Mesenchymal stem cell (in vitro differentiated cells and primary cell): ENCODE results near the gene COL8A1. TPM values are rescaled to one million over a fixed set of nuclear protein-coding genes. Genes with fewer than 3 reads are reported as not detected.
A peak's percentile ranks its signal among the peaks of the same experiment; 100 is the strongest.
"Not testable (repeated sequence)": the region's sequence is repeated elsewhere in the genome, so short reads cannot be mapped to it uniquely, and the experiment has no call there.

Experiments used
- DNase-seq: peaks from one replicate; pipeline ENCODE4 v3.0.0-alpha.2; 2013
- H2AFZ ChIP-seq: one replicate; pipeline ENCODE4 v1.6.1; 2013; ENCODE audit warnings: low read depth, mild to moderate bottlenecking, control low read depth, inconsistent platforms, low read length, moderate library complexity
- H2AK5ac ChIP-seq: 2 replicates; pipeline ENCODE4 v1.6.1; 2013; ENCODE audit warnings: low read length, moderate library complexity, mild to moderate bottlenecking, inconsistent platforms; ENCODE audit not compliant: severe bottlenecking
- H2BK120ac ChIP-seq: one replicate; pipeline ENCODE4 v1.6.1; 2013; ENCODE audit warnings: low read depth, mild to moderate bottlenecking, inconsistent platforms, low read length, moderate library complexity
- H2BK12ac ChIP-seq, 2 experiments: one replicate each; pipeline ENCODE4 v1.6.1; 2013; ENCODE audit warnings: inconsistent platforms in 2 of 2, low read length in 2 of 2, mild to moderate bottlenecking in 2 of 2, moderate library complexity in 2 of 2, control low read depth in 1 of 2
- H2BK15ac ChIP-seq: one replicate; pipeline ENCODE4 v1.6.1; 2013; ENCODE audit warnings: mild to moderate bottlenecking, low read depth, inconsistent platforms; ENCODE audit not compliant: poor library complexity, severe bottlenecking
- H2BK5ac ChIP-seq: 2 replicates; pipeline ENCODE4 v1.6.1; 2013; ENCODE audit warnings: low read depth, mild to moderate bottlenecking, low read length, control low read depth, inconsistent platforms; ENCODE audit not compliant: poor library complexity, severe bottlenecking
- H3K14ac ChIP-seq, 2 experiments: one replicate each; pipeline ENCODE4 v1.6.1; 2013; ENCODE audit warnings: inconsistent platforms in 2 of 2, low read length in 2 of 2, control low read depth in 1 of 2, mild to moderate bottlenecking in 1 of 2, moderate library complexity in 1 of 2
- H3K18ac ChIP-seq, 2 experiments: one replicate each; pipeline ENCODE4 v1.6.1; 2013; ENCODE audit warnings: inconsistent platforms in 2 of 2, low read length in 2 of 2, control low read depth in 1 of 2, low read depth in 1 of 2, mild to moderate bottlenecking in 1 of 2
- H3K23ac ChIP-seq, 2 experiments: one replicate each; pipeline ENCODE4 v1.6.1; 2013; ENCODE audit warnings: inconsistent platforms in 2 of 2, low read length in 2 of 2, mild to moderate bottlenecking in 2 of 2, moderate library complexity in 2 of 2, control low read depth in 1 of 2
- H3K27ac ChIP-seq: 2 replicates; pipeline ENCODE4 v1.5.1; 2013; ENCODE audit warnings: mild to moderate bottlenecking, moderate library complexity, low read length, control low read depth, inconsistent platforms; ENCODE audit not compliant: poor library complexity, severe bottlenecking
- H3K27me3 ChIP-seq, 2 experiments: 2 replicates each; pipeline versions ENCODE4 v1.6.1 to v1.7.0; 2013; ENCODE audit warnings: low read length in 2 of 2, mild to moderate bottlenecking in 2 of 2, moderate library complexity in 2 of 2, control low read depth in 1 of 2, inconsistent platforms in 1 of 2; ENCODE audit not compliant: control insufficient read depth in 1 of 2, insufficient read depth in 1 of 2
- H3K36me3 ChIP-seq, 2 experiments: 2 replicates each; pipeline versions ENCODE4 v1.6.1 to v1.7.0; 2013; ENCODE audit warnings: low read length in 2 of 2, control low read depth in 1 of 2, inconsistent platforms in 1 of 2, low read depth in 1 of 2, mild to moderate bottlenecking in 1 of 2; ENCODE audit not compliant: insufficient read depth in 2 of 2, control insufficient read depth in 1 of 2
- H3K4ac ChIP-seq, 2 experiments: one replicate each; pipeline ENCODE4 v1.6.1; 2013; ENCODE audit warnings: inconsistent platforms in 2 of 2, low read length in 2 of 2, mild to moderate bottlenecking in 2 of 2, moderate library complexity in 2 of 2, control low read depth in 1 of 2, low read depth in 1 of 2
- H3K4me1 ChIP-seq: 2 replicates; pipeline ENCODE4 v1.6.1; 2013; ENCODE audit warnings: low read depth, low read length, control low read depth; ENCODE audit not compliant: control insufficient read depth, insufficient read depth
- H3K4me2 ChIP-seq: 2 replicates; pipeline ENCODE4 v1.6.1; 2013; ENCODE audit warnings: low read length, mild to moderate bottlenecking, inconsistent platforms; ENCODE audit not compliant: poor library complexity, severe bottlenecking
- H3K4me3 ChIP-seq, 2 experiments: 2 replicates each; pipeline versions ENCODE4 v1.5.1 to v1.7.0; 2013; ENCODE audit warnings: low read length in 2 of 2, mild to moderate bottlenecking in 2 of 2, control low read depth in 1 of 2, low read depth in 1 of 2; ENCODE audit not compliant: insufficient read depth in 1 of 2
- H3K79me1 ChIP-seq: replicated peaks from 2 replicates; pipeline ENCODE4 v1.6.1; 2013; ENCODE audit warnings: mild to moderate bottlenecking, control low read depth, low read length, inconsistent platforms; ENCODE audit not compliant: poor library complexity, severe bottlenecking
- H3K9ac ChIP-seq: 2 replicates; pipeline ENCODE4 v1.7.0; 2013; ENCODE audit warnings: mild to moderate bottlenecking, low read length, moderate library complexity
- H3K9me3 ChIP-seq: 2 replicates; pipeline ENCODE4 v1.7.0; 2013; ENCODE audit warnings: mild to moderate bottlenecking, low read length; ENCODE audit not compliant: control insufficient read depth
- H4K8ac ChIP-seq: one replicate; pipeline ENCODE4 v1.6.1; 2013; ENCODE audit warnings: inconsistent platforms, mild to moderate bottlenecking, low read length, moderate library complexity
- H4K91ac ChIP-seq: one replicate; pipeline ENCODE4 v1.6.1; 2013; ENCODE audit warnings: mild to moderate bottlenecking, low read length, inconsistent platforms
- WGBS: methylation state at CpG from one replicate; pipeline ENCODE4 v1.1.7; 2013; ENCODE audit warnings: mixed read lengths; 5-methylcytosine and 5-hydroxymethylcytosine counted together
- polyA plus RNA-seq, 2 experiments: library from polyadenylated mRNA; stranded (reverse); fragments of 200-250 nt; gene quantifications; one replicate each; pipeline ENCODE4 v1.2.3, GENCODE V29; 2013

Gene COL8A1
- 115 TPM for polyA plus RNA-seq (2013, experiment 1 of 2)
- 112 TPM for polyA plus RNA-seq (2013, experiment 2 of 2)

DNA sequence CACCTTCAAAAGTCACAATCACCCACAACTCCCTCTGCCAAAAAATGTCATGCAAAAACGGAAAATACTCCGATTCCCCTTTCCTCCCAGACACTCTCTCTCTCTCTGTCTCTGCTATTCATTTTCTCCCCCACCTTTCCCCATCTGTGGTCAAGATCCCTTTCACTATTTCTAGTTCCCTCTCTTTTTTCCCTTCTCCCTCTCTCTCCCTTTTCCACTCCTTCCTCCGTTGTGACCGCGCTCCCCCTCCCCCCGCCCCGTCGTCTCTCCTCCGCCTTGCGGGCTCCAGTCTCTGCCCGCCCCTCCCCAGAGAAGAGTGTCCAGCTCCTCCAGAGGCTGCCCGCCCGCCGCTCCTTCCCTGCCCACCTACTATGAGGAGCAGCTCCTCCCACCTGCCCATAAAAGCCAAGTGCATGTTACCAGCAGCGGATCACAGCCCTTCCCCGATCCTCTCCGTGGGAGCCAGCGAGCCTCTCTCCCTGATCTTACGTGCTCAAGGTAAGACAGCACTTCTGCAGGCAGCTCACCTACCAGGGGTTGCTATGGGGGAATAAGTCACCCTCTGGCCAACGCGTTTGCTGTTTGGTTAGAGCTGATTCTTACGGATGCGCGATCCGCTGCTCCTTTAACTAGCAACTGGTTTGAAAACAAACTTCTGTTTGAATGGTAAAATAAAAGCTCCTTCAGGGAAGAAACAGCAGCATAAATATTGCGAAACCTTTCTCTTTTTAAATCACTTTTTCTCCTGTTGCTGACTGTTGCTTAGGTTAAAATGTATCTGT lies at the start of gene COL8A1:
TSS of gene COL8A1 (plus strand) at position 428 of the 782 bp plus-strand sequence. CDS start 152,089 bp downstream, outside the sequence.
- 2% methylated on average over 23 of the region's 26 CpGs for WGBS
- H2BK5ac ChIP-seq = peak within 1 kb of the TSS; percentile 98
- H2BK12ac ChIP-seq = peak within 1 kb of the TSS; percentile 59 to 79
- H3K79me1 ChIP-seq = peaks cover 1% of the 10 kb centered on the region
- peaks cover 5% of the 10 kb centered on the region for H3K4me1 ChIP-seq
- peak within 1 kb of the TSS; percentile 96 for H4K8ac ChIP-seq
- peak within 1 kb of the TSS; percentile 89 for H3K4me2 ChIP-seq
- peak within 1 kb of the TSS; percentile 19 to 91 for H3K4ac ChIP-seq
- H2BK120ac ChIP-seq = peak within 1 kb of the TSS; percentile 92
- H2BK15ac ChIP-seq = peak within 1 kb of the TSS; percentile 97
- no peaks in the 10 kb centered on the region for H3K9me3 ChIP-seq
- DNase-seq = peak; percentile 82
- no peaks in the 10 kb centered on the region for H3K27me3 ChIP-seq
- H3K18ac ChIP-seq = peak within 1 kb of the TSS; percentile 92 to 93
- H3K14ac ChIP-seq = peak within 1 kb of the TSS in 1 of 2 experiments; percentile 5
- peak within 1 kb of the TSS; percentile 100 for H3K27ac ChIP-seq
- peak within 1 kb of the TSS; percentile 78 for H2AK5ac ChIP-seq
- H4K91ac ChIP-seq = peak within 1 kb of the TSS; percentile 95
- no peaks in the 10 kb centered on the region for H3K36me3 ChIP-seq
- peak within 1 kb of the TSS in 1 of 2 experiments; percentile 57 for H3K23ac ChIP-seq
- peak within 1 kb of the TSS; percentile 43 for H2AFZ ChIP-seq
- peak within 1 kb of the TSS; percentile 88 for H3K9ac ChIP-seq
- peak within 1 kb of the TSS; percentile 72 to 91 for H3K4me3 ChIP-seq

DNA sequence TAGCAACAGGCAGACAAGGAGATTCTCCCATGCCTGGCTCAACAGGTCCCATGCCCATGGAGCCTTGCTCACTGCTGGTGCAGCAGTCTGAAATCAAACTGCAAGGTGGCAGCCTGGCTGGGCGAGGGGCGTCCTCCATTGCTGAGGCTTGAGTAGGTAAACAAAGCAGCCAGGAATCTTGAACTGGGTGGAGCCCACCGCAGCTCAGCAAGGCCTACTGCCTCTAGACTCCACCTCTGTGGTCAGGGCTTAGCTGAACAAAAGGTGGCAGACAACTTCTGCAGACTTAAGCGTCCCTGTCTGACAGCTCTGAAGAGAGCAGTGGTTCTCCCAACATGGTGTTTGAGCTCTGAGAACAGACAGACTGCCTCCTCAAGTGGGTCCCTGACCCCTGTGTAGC lies 49.2 kb upstream of the COL8A1 start:
- not testable (repeated sequence) for H2BK120ac ChIP-seq, H3K4me2 ChIP-seq, H3K4me3 ChIP-seq, H4K91ac ChIP-seq, H3K14ac ChIP-seq, H2BK12ac ChIP-seq, H3K18ac ChIP-seq, H3K36me3 ChIP-seq, DNase-seq, H2BK5ac ChIP-seq, H2AFZ ChIP-seq, H3K4ac ChIP-seq, H3K27me3 ChIP-seq, H3K9ac ChIP-seq, H2AK5ac ChIP-seq, H4K8ac ChIP-seq, H3K9me3 ChIP-seq, H3K27ac ChIP-seq, H2BK15ac ChIP-seq, H3K23ac ChIP-seq, H3K4me1 ChIP-seq, H3K79me1 ChIP-seq
- 56% methylated on average over 4 of the region's 4 CpGs for WGBS

DNA sequence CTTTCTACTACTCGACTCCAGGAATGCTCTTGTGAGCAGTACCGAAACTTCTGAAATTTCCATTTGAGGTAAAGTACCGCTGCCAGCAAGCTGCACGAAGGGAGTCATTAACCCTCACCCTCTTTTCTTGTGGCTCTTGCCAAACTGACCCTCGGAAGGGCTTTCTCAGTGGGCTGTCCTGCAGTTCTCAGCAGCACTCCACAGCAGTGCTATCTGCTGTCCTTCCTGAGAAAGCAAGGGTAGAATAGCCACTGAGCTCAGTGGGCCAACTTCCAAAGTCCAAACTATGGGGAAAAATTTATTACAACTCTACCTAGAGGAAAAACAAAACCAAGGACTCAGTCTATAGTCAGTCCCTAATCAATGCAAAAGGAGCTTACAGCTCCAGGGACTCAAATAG lies 38.5 kb upstream of the COL8A1 start:
- Histone ChIP-seq H3K23ac (no peak overlapping the region), H2BK12ac (no peak overlapping the region), H3K4ac (no peak overlapping the region), H3K4me2 (no peak overlapping the region), H2AK5ac (no peak overlapping the region), H4K8ac (no peak overlapping the region), H3K36me3 (no peaks in the 10 kb centered on the region), H3K9me3 (no peaks in the 10 kb centered on the region), H3K79me1 (no peaks in the 10 kb centered on the region), H3K27ac (no peak overlapping the region), H2BK5ac (no peak overlapping the region), H2BK15ac (no peak overlapping the region), H3K4me1 (peaks cover 2% of the 10 kb centered on the region), H3K4me3 (no peak overlapping the region), H4K91ac (no peak overlapping the region), H3K27me3 (no peaks in the 10 kb centered on the region), H3K9ac (no peak overlapping the region), H2BK120ac (no peak overlapping the region), H2AFZ (no peak overlapping the region), H3K14ac (no peak overlapping the region), H3K18ac (no peak overlapping the region)
- WGBS = 80% methylated on average over 5 of the region's 5 CpGs
- no peak for DNase-seq

DNA sequence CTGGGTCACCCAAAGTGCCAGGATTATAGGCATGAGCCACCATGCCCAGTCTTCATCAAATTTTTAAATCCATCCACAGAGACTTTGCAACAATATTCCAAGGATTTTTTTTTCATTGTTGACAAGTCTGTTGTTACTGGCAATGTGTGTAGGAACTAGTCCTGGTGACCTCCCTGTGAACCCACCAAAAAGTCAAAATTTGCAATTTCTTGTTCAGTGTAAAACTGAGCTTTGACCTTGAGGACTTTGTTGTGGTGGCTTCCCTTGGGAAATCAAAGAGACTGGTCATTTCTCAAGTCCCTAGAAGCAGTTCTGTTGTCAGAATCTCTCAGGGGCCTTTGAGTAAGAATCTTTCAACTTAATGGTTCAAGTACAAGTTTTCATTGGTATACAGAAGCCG lies 36.9 kb upstream of the COL8A1 start:
- H3K79me1 ChIP-seq = no peaks in the 10 kb centered on the region
- no peak overlapping the region for H3K23ac ChIP-seq
- no peak overlapping the region for H3K18ac ChIP-seq
- no peak overlapping the region for H3K4ac ChIP-seq
- no peaks in the 10 kb centered on the region for H3K27me3 ChIP-seq
- no peak overlapping the region for H2AK5ac ChIP-seq
- H3K14ac ChIP-seq = no peak overlapping the region
- no peaks in the 10 kb centered on the region for H3K36me3 ChIP-seq
- 100% methylated on average over 1 of the region's 1 CpG for WGBS
- H2BK120ac ChIP-seq = no peak overlapping the region
- no peak overlapping the region for H3K4me2 ChIP-seq
- no peak overlapping the region for H2AFZ ChIP-seq
- H4K91ac ChIP-seq = no peak overlapping the region
- H3K4me1 ChIP-seq = peaks cover 2% of the 10 kb centered on the region
- no peak for DNase-seq
- H3K4me3 ChIP-seq = no peak overlapping the region
- H2BK15ac ChIP-seq = no peak overlapping the region
- no peak overlapping the region for H3K27ac ChIP-seq
- no peaks in the 10 kb centered on the region for H3K9me3 ChIP-seq
- no peak overlapping the region for H4K8ac ChIP-seq
- H3K9ac ChIP-seq = no peak overlapping the region
- no peak overlapping the region for H2BK12ac ChIP-seq
- H2BK5ac ChIP-seq = no peak overlapping the region
